CD4-positive, CD25-positive, alpha-beta regulatory T cell (primary cell): Measurements from ENCODE around the gene GMDS. TPM values are rescaled to one million over a fixed set of nuclear protein-coding genes. Genes with fewer than 3 reads are reported as not detected.
"Not testable (repeated sequence)": the region's sequence is repeated elsewhere in the genome, so short reads cannot be mapped to it uniquely, and the experiment has no call there.

Source experiments
- ATAC-seq, 2 donors: fragments of 150-1000 bp; cut with Tn5 transposase; one replicate each; pipeline ENCODE4 v1.10.0; 2021; ENCODE audit warnings: low read depth in 2 of 2, moderate number of reproducible peaks in 2 of 2, moderate library complexity in 1 of 2
- DNase-seq, 3 donors: peaks; one replicate each; pipeline versions ENCODE4 v3.0.0 to v3.0.0-alpha.2; 2012 to 2022; ENCODE audit warnings: mixed read lengths in 1 of 3
- H3K27ac ChIP-seq: one replicate; pipeline ENCODE4 v1.7.0; 2013; ENCODE audit warnings: mild to moderate bottlenecking, low read length; ENCODE audit not compliant: insufficient read depth, poor library complexity, severe bottlenecking
- H3K27me3 ChIP-seq: one replicate; pipeline ENCODE4 v1.7.0; 2013; ENCODE audit warnings: low read length; ENCODE audit not compliant: control insufficient read depth, insufficient read depth
- H3K36me3 ChIP-seq: one replicate; pipeline ENCODE4 v1.7.0; 2013; ENCODE audit warnings: mild to moderate bottlenecking, low read length, moderate library complexity; ENCODE audit not compliant: control insufficient read depth, insufficient read depth
- H3K4me1 ChIP-seq: 2 replicates; pipeline ENCODE4 v1.7.0; 2013; ENCODE audit warnings: mild to moderate bottlenecking, low read length; ENCODE audit not compliant: insufficient read depth, control insufficient read depth, poor library complexity, severe bottlenecking
- H3K4me3 ChIP-seq: one replicate; pipeline ENCODE4 v1.7.0; 2013; ENCODE audit warnings: low read depth, mild to moderate bottlenecking, low read length, moderate library complexity
- H3K9me3 ChIP-seq, 2 experiments: 1 replicate in 1 of 2; 2 replicates in 1 of 2; pipeline ENCODE4 v1.7.0; 2013; ENCODE audit warnings: low read length in 2 of 2, mild to moderate bottlenecking in 1 of 2, moderate library complexity in 1 of 2; ENCODE audit not compliant: control insufficient read depth in 2 of 2
- H3K27ac Mint-ChIP-seq, 3 donors: one replicate each; pipeline ENCODE4 v1.8.0; 2020 to 2022; ENCODE audit warnings: mild to moderate bottlenecking in 3 of 3, mixed read lengths in 3 of 3, moderate library complexity in 2 of 3
- H3K27me3 Mint-ChIP-seq: one replicate; pipeline ENCODE4 v1.8.0; 2022; ENCODE audit warnings: mild to moderate bottlenecking, mixed read lengths
- H3K36me3 Mint-ChIP-seq: one replicate; pipeline ENCODE4 v1.8.0; 2020; ENCODE audit warnings: mixed read lengths
- H3K4me1 Mint-ChIP-seq, 4 donors: one replicate each; pipeline ENCODE4 v1.8.0; 2020 to 2022; ENCODE audit warnings: mixed read lengths in 4 of 4, mild to moderate bottlenecking in 1 of 4
- H3K4me3 Mint-ChIP-seq, 4 donors: one replicate each; pipeline ENCODE4 v1.8.0; 2020 to 2022; ENCODE audit warnings: mild to moderate bottlenecking in 4 of 4, mixed read lengths in 4 of 4, moderate library complexity in 3 of 4
- H3K9me3 Mint-ChIP-seq, 7 donors: one replicate each; pipeline ENCODE4 v1.8.0; 2020 to 2022; ENCODE audit warnings: mixed read lengths in 7 of 7, mild to moderate bottlenecking in 3 of 7, moderate library complexity in 2 of 7
- polyA plus RNA-seq, 4 donors: library from polyadenylated mRNA; unstranded; fragments of 300-500 nt; fragmentation: Illumina TruSeq; gene quantifications; one replicate each; pipeline ENCODE4 v1.2.3, GENCODE V29; 2021
- total RNA-seq: library from RNA; stranded (reverse); gene quantifications from one replicate; pipeline ENCODE4 v1.2.3, GENCODE V29; 2022

Gene GMDS
- total and polyA plus RNA-seq, 5 donors from 2014 or later = 17.5 to 23.9 (median 20.2) TPM

DNA sequence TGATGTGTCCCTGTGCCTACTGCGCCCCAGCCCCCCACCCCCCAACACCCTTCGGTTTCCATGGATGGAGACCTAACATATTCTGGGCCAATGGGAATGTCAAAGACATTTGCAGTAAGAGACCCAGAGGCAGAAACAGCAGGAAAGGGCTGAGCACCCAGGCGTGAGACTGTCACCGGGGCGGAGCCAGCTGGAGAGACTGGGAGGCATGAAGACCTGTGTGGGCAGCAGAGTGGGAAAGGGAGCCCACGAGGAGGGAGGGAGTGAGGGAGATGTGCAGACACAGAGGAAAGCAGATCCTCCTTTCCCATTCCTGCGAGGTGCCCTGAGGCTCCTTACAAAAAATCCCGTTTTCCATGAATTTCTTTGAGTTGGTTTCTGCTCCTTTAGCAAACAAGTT is 485.5 kb downstream of the GMDS start:
- Histone ChIP-seq H3K36me3 (no peaks in the 10 kb centered on the region), H3K4me1 (no peaks in the 10 kb centered on the region), H3K4me3 (no peak overlapping the region), H3K9me3 (no peaks in the 10 kb centered on the region), H3K27ac (no peak overlapping the region), H3K27me3 (no peaks in the 10 kb centered on the region)
- Mint-ChIP-seq H3K4me3 (no peak overlapping the region), H3K27me3 (no peaks in the 10 kb centered on the region), H3K36me3 (peaks cover 9% of the 10 kb centered on the region), H3K27ac (peak overlapping the region in 1 of 3 donors; percentile 85), H3K4me1 (no peaks in the 10 kb centered on the region), H3K9me3 (peaks cover 0 to 10% (median 0%) of the 10 kb centered on the region in 7 donors)
- no peak for ATAC-seq
- no peak for DNase-seq

DNA sequence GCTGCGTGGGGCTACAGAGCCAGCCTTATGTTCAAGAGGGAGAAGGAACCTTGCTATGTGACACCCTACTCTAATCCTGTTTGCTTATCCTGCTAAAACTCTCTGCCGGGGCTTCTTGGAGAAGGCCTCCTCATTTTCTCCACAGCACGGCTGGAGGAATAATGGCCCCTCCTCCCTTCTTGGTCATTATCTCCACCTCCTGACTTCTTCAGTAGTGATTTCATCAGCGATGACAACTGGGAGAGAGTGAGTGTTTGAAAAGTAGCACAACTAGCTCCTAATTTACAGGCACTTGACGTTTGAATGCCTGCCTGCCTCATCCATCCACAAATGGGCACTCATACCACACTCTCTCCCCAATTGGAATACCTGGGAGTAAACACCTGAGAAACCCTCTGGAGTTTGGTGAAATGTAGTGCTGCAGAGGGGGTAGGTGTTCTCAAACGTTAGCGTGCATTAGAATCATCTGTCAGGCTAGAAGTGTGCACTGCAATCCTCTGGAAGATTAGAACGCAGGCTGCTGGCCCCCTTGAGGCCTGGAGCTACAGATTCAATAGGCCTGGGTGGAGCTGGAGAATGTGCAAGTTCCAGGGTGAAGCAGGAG is 487.2 kb downstream of the GMDS start:
- no peak overlapping the region for H3K4me3 ChIP-seq
- H3K36me3 Mint-ChIP-seq = peaks cover 9% of the 10 kb centered on the region
- no peaks in the 10 kb centered on the region for H3K36me3 ChIP-seq
- H3K27ac ChIP-seq = no peak overlapping the region
- ATAC-seq (no peak), DNase-seq (no peak)
- peaks cover 0 to 13% (median 6%) of the 10 kb centered on the region in 7 donors for H3K9me3 Mint-ChIP-seq
- H3K4me3 Mint-ChIP-seq = no peak overlapping the region
- H3K27me3 ChIP-seq = no peaks in the 10 kb centered on the region
- H3K4me1 ChIP-seq = no peaks in the 10 kb centered on the region
- H3K9me3 ChIP-seq = no peaks in the 10 kb centered on the region
- H3K27me3 Mint-ChIP-seq = no peaks in the 10 kb centered on the region
- H3K27ac Mint-ChIP-seq = no peak overlapping the region
- no peaks in the 10 kb centered on the region for H3K4me1 Mint-ChIP-seq

DNA sequence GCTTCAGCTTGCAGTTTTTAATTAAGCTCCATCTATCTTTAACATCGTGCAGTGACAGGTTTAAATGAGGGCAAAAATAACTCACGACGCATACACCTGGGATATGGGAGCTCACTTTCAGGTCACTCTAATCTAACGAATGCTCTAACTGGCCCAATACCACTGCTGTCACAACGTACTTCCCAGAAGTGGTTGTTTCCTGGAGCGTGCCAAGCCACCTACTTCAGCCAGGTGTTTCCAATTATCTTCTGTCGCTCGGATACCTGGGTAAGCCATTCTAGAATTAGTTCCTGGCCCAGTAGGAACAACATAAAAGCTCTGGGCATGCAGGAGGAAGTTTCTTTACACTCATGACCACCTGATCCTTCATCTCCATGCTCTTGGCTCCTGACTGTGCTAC is 488.3 kb downstream of the GMDS start:
- H3K4me1 ChIP-seq = no peaks in the 10 kb centered on the region
- H3K36me3 ChIP-seq = no peaks in the 10 kb centered on the region
- Mint-ChIP-seq H3K4me1 (no peaks in the 10 kb centered on the region), H3K27ac (no peak overlapping the region), H3K36me3 (peaks cover 13% of the 10 kb centered on the region), H3K27me3 (no peaks in the 10 kb centered on the region), H3K9me3 (peaks cover 0 to 19% (median 7%) of the 10 kb centered on the region in 7 donors), H3K4me3 (no peak overlapping the region)
- no peaks in the 10 kb centered on the region for H3K27me3 ChIP-seq
- DNase-seq (no peak), ATAC-seq (no peak)
- H3K9me3 ChIP-seq = no peaks in the 10 kb centered on the region
- H3K27ac ChIP-seq = no peak overlapping the region
- H3K4me3 ChIP-seq = no peak overlapping the region

DNA sequence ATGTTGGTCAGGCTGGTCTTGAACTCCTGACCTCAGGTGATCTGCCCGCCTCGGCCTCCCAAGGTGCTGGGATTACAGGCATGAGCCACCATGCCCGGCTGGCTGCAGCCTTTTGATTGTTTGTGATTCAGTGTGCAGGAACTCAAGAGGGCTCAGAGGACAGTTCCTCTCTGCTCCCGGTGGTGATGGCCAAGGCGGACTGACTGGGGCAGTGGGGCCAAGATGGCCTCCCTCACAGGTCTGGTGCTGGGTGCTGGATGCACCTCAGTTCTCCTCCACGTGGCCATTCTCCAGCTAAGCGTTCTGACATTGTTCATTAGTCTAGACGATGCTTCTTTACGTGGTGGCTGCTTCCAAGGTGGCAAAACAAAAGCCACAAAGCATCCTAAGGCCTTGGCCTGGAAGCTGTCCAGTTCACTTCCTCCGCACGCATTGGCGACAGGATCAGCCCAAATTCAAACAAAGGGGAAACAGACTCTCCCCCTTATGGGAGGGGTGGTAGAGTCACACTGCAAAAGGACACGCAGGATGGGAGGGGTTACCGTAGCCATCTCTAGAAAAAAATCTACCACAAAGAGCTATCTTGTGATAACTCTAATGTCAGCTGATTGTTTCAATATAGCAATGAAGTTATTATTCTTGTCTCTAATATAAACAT is 488.8 kb downstream of the GMDS start:
- no peaks in the 10 kb centered on the region for H3K9me3 ChIP-seq
- H3K27ac Mint-ChIP-seq = no peak overlapping the region

DNA sequence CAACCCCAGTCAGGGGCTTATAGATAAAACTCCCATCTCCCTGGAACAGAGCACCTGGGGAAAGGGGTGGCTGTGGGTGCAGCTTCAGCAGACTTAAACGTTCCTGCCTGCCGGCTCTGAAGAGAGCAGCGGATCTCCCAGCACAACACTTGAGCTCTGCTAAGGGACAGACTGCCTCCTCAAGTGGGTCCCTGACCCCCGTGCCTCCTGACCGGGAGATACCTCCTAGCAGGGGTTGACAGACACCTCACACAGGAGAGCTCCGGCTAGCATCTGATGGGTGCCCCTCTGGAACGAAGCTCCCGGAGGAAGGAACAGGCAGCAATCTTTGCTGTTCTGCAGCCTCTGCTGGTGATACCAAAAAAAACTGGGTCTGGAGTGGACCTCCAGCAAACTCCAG is 494.3 kb downstream of the GMDS start:
- H3K27ac Mint-ChIP-seq, ATAC-seq, H3K4me3 Mint-ChIP-seq, DNase-seq, H3K4me1 Mint-ChIP-seq, H3K4me1 ChIP-seq, H3K27me3 ChIP-seq, H3K36me3 Mint-ChIP-seq, H3K4me3 ChIP-seq, H3K36me3 ChIP-seq, H3K9me3 ChIP-seq, H3K27me3 Mint-ChIP-seq, H3K27ac ChIP-seq: not testable (repeated sequence)
- peaks cover 0 to 22% (median 9%) of the 10 kb centered on the region in 7 donors for H3K9me3 Mint-ChIP-seq

More for the DNA sequence above, 488.8 kb downstream of the GMDS start:
- no peaks in the 10 kb centered on the region for H3K27me3 Mint-ChIP-seq
- Histone ChIP-seq H3K27ac (no peak overlapping the region), H3K36me3 (no peaks in the 10 kb centered on the region), H3K27me3 (no peaks in the 10 kb centered on the region), H3K4me3 (no peak overlapping the region), H3K4me1 (no peaks in the 10 kb centered on the region)
- H3K9me3 Mint-ChIP-seq = peaks cover 0 to 22% (median 10%) of the 10 kb centered on the region in 7 donors
- peaks cover 17% of the 10 kb centered on the region for H3K36me3 Mint-ChIP-seq
- ATAC-seq (no peak), DNase-seq (no peak)
- H3K4me1 Mint-ChIP-seq = no peaks in the 10 kb centered on the region
- no peak overlapping the region for H3K4me3 Mint-ChIP-seq

DNA sequence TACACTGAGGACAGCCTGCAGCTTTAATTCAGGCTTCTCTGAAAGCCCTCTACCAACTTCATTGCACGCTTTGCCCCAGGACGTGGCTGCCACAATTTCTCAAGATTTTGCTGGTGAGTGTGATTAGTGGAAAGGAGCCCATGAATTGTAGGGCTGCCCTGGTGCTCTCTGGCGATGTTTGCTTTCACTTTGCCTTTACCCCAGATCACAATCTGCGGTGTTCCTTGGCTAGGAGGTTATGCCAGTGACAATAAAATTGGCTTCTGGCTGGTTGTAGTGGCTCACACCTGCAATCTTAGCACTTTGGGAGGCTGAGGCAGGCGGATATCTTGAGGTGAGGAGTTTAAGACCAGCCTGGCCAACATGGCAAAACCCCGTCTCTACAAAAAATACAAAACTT is 496.4 kb downstream of the GMDS start:
- no peak for ATAC-seq
- DNase-seq = no peak

DNA sequence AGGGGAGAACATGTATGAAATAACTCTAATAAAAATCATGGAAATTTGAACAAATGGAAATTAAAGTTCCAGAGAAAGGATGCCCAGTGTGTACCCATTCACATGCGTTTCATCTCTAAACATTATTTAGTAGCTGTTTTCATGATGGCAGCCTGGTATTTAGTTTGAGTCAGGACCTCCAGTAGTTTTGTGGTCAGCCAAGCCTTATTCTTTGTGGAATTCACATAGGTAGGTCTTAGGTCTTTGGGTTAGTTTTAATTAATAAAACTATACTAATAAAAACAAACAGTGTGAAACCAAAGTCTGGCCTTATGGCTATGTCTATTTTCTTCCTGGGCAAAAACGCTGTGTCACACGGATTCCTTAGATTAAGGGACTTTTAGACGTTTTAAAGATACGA is 497.9 kb downstream of the GMDS start:
- Histone ChIP-seq H3K27me3 (no peaks in the 10 kb centered on the region), H3K36me3 (no peaks in the 10 kb centered on the region), H3K4me1 (no peaks in the 10 kb centered on the region), H3K9me3 (no peaks in the 10 kb centered on the region), H3K27ac (no peak overlapping the region), H3K4me3 (no peak overlapping the region)
- Mint-ChIP-seq H3K4me3 (no peak overlapping the region), H3K9me3 (peaks cover 0 to 6% (median 4%) of the 10 kb centered on the region in 7 donors), H3K4me1 (peaks cover 0 to 2% (median 0%) of the 10 kb centered on the region in 4 donors), H3K27ac (no peak overlapping the region), H3K36me3 (peaks cover 6% of the 10 kb centered on the region), H3K27me3 (no peaks in the 10 kb centered on the region)
- ATAC-seq (no peak), DNase-seq (no peak)

More for the DNA sequence above, 496.4 kb downstream of the GMDS start:
- no peaks in the 10 kb centered on the region for H3K9me3 ChIP-seq
- Mint-ChIP-seq H3K4me3 (no peak overlapping the region), H3K27me3 (no peaks in the 10 kb centered on the region), H3K27ac (no peak overlapping the region), H3K9me3 (peaks cover 0 to 17% (median 9%) of the 10 kb centered on the region in 7 donors), H3K4me1 (no peaks in the 10 kb centered on the region), H3K36me3 (peaks cover 9% of the 10 kb centered on the region)
- H3K27ac ChIP-seq = no peak overlapping the region
- no peak overlapping the region for H3K4me3 ChIP-seq
- no peaks in the 10 kb centered on the region for H3K27me3 ChIP-seq
- H3K36me3 ChIP-seq = no peaks in the 10 kb centered on the region
- no peaks in the 10 kb centered on the region for H3K4me1 ChIP-seq

DNA sequence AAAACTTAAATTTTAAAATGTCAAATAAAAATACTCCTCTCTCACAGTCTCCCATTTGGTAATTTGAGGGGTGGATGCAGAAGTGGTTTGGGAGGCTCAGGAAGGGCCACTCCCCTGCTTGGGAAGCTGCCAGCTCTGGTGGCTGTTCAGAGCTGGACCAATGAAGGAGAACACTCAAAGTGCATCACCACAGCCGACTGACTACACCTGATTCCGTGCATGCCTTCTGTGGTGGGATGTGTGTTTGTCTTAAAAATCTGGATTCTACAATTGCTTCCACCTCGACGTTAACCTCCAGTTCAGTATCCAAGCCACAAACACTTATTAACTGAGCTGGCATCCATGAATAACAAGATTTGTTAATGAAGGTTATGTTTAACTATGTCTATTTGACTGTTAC is 498.4 kb downstream of the GMDS start:
- Mint-ChIP-seq H3K27me3 (no peaks in the 10 kb centered on the region), H3K4me3 (no peak overlapping the region), H3K4me1 (peaks cover 0 to 4% (median 0%) of the 10 kb centered on the region in 4 donors), H3K9me3 (peaks cover 0 to 4% (median 1%) of the 10 kb centered on the region in 7 donors), H3K27ac (no peak overlapping the region), H3K36me3 (peaks cover 11% of the 10 kb centered on the region)
- DNase-seq (no peak), ATAC-seq (no peak)
- H3K36me3 ChIP-seq = no peaks in the 10 kb centered on the region
- no peak overlapping the region for H3K27ac ChIP-seq
- no peaks in the 10 kb centered on the region for H3K27me3 ChIP-seq
- H3K4me3 ChIP-seq = no peak overlapping the region
- no peaks in the 10 kb centered on the region for H3K4me1 ChIP-seq
- H3K9me3 ChIP-seq = no peaks in the 10 kb centered on the region
